GM18499 (cell line): ENCODE data around the gene NOSIP.

ENCODE experiments used
- ATAC-seq: cut with Tn5 transposase; IDR thresholded peaks from one replicate; pipeline ENCODE4 v1.9.1; 2021; ENCODE audit warnings: moderate number of reproducible peaks; ENCODE audit not compliant: insufficient read depth, unreplicated experiment

Gene NOSIP

DNA sequence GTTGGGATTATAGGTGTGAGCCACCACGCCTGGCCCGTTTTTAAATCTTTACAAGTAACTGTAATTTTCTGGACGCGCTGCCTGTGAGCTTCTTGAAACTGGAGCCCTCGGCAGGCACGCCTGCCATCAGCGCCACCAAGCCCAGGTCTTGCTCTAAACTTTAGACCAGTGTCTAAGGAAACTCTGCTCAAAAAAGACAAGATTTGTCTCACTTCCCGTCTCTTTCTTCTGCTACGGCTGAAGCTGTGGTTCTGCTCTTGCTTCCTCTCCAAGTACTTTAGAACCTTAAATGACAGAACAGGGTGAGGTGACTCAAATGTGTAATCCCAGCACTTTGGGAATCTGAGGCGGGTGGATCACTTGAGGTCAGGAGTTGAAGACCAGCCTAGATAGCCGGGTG lies 27.6 kb downstream of the NOSIP start:
- no peak for ATAC-seq

DNA sequence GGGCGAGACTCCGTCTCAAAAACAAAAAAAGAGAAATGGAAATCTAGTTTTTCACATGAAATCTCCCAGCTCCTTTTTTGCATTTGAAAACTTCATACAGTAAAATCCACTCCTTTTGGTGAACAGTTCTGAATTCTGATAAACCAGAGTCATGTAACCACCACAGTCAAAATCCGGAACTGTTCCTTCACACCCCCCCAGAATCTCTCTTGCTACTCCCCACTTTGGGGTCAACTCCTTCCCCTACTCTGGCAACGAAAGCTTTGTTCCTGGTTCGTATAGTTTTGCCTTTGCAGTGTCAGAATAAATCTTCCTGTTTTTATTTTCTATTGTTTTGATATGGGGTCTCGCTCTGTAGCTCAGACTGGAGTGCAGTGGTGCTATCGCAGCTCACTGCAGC lies 28.8 kb downstream of the NOSIP start:
- ATAC-seq, result no peak

DNA sequence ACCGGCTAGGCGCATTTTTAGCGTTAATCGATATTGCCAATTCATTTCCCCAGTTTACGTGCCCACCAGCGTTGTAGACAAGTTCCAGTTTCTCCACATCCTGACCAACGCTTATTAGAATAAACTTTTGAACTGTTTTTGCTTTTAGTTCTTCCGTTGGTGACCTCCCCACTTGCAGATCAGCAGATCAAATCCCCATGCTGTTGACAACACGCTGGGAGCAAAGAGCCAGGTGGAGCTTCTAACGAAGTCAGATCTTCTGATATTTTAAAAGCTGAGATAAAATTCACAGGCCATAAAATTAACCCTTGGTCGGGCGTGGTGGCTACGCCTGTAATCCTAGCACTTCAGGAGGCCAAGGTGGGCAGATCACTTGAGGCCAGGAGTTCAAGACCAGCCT lies 31.3 kb downstream of the NOSIP start:
- no peak for ATAC-seq

GRCh38 chr19:49546825-49547565 lies 33.4 kb downstream of the NOSIP start:
- no peak for ATAC-seq

DNA sequence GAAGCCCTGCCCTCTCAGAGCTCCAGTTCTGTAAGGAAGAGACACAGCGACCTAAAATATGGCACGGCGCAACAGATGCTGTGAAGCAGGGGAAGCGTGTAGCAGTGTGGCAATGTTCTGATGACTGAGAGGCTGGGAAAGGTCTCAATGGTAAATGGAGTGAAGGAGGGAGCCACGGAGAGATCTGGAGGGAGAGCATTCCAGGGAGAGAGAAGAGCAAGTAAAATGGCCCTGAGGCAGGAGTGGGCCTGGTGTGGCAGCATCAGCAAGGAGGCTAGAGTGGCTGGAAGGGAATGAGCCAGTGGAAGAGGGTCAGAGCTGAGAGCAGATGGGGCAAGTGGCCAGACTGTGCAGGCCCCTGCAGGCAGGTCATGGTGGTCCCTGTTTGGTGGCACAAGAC lies 36.2 kb downstream of the NOSIP start:
- ATAC-seq, result no peak

GRCh38 chr19:49543032-49543431 lies 37.3 kb downstream of the NOSIP start:
- no peak for ATAC-seq

- no peak for ATAC-seq
These were observed 37.9 kb downstream of the NOSIP start for GRCh38 chr19:49542446-49542845.

- no peak for ATAC-seq
These were observed 38.4 kb downstream of the NOSIP start for GRCh38 chr19:49541914-49542313.

GRCh38 chr19:49539192-49539952 lies 41.0 kb downstream of the NOSIP start:
- no peak for ATAC-seq

DNA sequence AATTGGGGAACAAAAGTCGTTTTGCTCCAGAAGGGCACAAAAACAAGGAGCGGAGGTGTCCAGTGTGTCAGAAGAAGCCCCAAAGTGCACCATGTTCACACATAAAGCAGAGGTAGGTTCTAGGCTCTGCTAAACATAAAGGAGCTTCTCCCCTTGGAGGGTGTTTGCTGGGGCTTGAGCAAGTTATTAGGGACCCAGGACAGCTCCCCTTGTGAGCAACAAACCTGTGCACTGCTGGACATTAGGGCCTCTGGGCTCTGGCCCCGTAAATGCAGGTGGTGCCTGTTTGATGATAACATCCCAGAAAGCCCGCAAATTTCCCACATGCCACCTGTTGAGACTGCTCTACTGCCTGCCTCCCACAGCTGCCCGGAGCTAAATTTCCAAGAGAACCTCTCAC lies 41.7 kb downstream of the NOSIP start:
- no peak for ATAC-seq

DNA sequence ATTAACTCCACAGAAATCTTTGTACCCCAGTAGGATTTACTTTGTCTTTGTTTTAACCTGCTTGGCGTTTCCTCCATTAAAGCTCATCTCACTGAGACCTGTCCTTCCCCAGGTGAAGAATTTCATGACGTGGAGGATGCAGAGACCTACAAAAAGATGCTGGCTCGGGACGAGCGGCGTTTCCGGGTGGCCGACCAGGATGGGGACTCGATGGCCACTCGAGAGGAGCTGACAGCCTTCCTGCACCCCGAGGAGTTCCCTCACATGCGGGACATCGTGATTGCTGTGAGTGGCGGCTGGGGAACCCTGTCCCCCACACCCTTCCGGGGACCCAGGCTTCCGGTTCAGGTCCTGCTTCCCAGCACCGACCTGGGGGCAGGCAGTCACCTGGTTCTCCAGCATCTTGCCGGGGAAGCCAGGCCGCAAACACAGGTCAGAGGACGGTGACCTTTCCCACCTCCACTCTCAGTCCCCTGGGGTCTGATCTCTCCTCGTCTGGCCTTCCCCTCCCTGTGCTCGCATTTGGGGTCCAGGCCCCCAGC lies 43.4 kb downstream of the NOSIP start:
- no peak for ATAC-seq

GRCh38 chr19:49534632-49535385 lies 45.5 kb downstream of the NOSIP start:
- no peak for ATAC-seq

GRCh38 chr19:49533551-49534488 lies 46.5 kb downstream of the NOSIP start:
- ATAC-seq, result no peak

DNA sequence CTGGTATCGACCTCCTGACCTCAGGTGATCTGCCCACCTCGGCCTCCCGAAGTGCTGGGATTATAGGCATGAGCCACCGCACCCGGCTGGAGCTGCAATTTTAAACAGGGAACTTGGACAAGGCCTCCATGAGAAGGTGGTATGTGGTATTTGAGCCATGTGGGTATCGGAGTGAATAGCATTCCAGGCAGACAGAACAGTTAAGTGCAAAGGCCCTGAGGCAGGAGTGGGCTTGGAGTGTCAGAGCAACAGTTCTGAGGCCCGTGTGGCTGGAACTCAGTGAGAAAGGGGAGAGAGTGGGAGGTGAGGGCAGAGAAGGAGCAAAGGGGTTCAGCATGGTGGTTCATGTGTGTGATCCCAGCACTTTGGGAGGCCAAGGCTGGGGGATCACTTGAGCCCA lies 49.6 kb downstream of the NOSIP start:
- ATAC-seq, result no peak

GRCh38 chr19:49528211-49528771 lies 52.1 kb downstream of the NOSIP start:
- no peak for ATAC-seq

DNA sequence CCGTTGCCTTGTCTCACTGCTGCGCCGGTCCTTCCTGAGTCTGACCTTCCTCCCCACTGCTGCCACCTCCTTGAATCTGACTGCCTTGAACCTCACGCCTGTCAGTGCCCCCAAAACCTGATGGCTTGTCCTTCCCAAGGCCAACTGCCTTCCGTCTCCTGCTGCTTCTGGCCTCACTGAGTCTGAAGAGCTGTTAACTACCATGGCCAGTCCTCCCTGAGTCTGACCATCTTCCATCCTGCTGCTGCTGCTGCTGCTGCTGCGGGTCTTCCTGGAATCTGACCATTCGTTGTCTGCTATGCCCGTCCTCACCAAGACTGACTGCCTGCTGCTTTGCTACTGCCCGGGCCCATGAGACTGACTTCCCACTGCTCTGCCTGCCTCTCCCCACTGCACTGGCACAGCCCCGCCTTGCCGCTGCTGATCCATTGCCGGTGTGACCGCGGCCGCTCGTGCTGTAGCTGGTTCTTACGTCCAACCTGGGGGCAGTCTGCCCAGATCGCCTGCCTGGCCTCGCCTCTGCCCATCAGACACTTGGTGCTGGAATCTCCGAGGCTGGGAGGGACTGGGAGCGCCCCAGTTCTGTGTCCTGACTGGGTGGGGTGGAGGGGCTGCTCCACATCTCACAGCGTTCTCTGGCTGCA lies 55.4 kb downstream of the NOSIP start:
- ATAC-seq, result no peak

GRCh38 chr19:49520705-49521319 lies 59.5 kb downstream of the NOSIP start:
- ATAC-seq, result no peak

DNA sequence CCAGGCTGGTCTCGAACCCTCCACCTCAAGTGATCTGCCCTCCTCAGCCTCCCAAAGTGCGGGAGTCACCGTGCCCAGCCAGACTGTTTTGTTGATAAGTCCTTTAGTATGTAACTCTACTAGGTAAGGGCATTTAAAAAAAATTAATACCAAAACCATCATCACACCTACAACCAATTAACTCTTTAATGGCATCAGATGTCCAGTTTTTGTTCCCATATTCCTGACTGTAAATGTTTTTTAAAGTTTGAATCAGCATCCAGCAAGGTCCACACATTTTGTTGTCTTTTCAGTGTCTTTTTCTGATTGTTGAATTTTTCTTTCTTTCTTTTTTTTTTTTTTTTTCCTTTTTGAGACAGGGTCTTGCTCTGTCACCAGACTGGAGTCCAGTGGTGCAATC lies 62.3 kb downstream of the NOSIP start:
- ATAC-seq, result no peak

DNA sequence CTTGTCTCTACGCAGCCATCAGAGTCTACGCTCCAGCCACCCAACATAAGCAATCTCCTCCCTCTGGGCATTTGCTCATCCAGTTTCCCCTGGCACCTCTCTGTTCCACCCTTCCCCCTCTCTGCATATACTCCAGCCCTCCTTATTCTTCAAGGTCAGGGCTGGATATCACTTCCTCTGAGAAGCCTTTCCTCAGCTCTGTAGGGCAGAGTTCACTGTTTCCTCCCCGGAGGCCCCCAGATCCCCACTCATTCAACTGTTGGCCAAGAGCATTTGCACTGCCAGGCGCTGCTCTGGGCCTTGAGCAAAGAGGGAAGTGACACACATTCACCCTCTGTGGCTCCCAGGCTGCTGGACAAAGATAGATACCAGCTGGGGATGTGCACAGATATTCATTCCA lies 64.6 kb downstream of the NOSIP start:
- ATAC-seq, result no peak
